NCI-H2196 treated with DMSO at 0.1 percent for 48 hours (cell line): Measurements from ENCODE around the gene A4GALT.

Experiments
- DNase-seq: peaks from one replicate; lab custom pipeline; 2025; ENCODE audit not compliant: unreplicated experiment; lab: John Stamatoyannopoulos, UW

The A4GALT gene

GRCh38 chr22:42707496-42707895 is 13.2 kb downstream of the A4GALT start:
- no peak for DNase-seq

- DNase-seq = peak; percentile 37
These were observed 15.8 kb downstream of the A4GALT start for GRCh38 chr22:42704896-42705295.

GRCh38 chr22:42702675-42703074 is 18.0 kb downstream of the A4GALT start:
- DNase-seq = no peak

DNA sequence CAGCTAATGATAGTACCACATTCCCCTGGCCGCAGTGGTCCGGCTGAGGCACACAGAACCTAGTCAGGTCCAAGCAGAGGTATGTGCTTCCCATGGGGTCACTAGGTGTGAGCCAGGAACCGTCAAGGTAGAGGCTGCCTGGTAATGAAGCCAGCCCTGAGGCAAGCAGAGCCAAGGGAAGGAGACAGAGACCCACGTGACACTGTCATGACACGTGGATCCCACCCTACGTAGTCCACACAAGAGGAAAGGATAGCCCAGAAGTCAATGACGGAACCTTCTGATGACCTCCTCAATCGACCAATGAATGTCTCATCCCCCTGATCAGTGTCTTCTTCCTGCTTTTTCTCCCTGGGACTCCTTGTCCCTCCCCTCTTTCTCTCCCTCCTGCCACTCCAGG is 19.0 kb downstream of the A4GALT start:
- no peak for DNase-seq

DNA sequence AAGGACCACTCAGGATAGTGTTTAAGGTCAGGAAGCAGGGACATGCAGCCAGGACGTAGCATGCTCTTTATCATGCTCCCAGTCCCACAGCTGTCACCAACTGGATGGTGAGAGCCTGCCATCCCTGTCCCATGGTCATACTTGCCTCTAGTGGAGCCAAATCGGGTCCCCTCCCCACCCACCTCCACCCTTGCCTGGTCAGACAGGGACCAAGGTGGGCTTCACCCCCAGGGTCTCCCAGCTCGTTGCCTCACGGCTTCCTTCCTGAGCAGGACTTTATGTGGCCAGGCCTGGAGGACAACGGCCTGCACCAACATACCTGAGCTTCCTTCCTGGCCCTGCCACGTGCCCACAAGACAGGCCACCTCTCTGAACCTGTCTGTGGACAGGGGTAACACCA is 19.8 kb downstream of the A4GALT start:
- no peak for DNase-seq

DNA sequence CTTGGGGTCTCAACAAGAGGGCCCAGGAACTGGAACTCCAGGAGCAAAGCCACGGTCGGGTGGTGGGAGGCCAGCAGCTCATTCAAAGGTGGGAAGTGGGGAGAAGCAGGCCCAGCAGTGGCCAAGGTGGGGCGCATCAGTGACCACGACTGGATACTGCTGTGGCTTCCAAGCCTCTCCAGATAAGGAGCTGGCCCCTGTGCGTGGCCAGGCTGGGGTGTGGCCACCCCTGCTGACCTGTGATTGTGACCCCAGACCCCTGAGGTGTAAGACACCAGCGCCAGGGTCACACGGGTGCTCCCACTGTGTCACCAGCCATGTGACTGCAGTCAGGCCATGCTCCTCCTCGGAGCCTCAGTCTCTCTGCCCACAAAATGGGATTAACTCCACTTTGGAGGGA is 20.3 kb downstream of the A4GALT start:
- no peak for DNase-seq

- no peak for DNase-seq
These were observed 20.7 kb downstream of the A4GALT start for GRCh38 chr22:42699976-42700352.

- DNase-seq = no peak
These were observed 21.2 kb downstream of the A4GALT start for GRCh38 chr22:42699281-42699975.

DNA sequence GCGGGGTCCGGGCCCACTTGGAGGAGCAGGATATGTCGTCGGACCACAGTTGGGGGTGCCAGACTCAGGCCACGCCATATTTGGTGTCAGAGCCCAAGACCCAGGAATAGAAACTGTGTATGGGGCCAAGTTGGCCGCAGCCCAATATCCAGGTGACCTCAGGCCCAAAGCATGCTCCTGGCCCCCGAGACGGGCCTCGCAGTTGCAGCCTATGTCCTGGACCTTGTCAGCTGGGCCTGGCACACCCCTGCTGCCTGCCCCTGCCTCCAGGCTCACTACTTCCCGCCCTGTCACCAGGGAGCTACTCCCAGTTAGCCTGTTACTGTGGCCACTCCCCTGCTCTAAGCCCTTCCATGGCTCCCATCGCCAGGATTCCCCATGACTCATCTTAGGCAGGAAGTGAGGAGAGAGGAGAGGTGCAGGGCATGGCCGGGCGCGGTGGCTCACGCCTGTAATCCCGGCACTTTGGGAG is 23.1 kb downstream of the A4GALT start:
- peak; percentile 29 for DNase-seq

DNA sequence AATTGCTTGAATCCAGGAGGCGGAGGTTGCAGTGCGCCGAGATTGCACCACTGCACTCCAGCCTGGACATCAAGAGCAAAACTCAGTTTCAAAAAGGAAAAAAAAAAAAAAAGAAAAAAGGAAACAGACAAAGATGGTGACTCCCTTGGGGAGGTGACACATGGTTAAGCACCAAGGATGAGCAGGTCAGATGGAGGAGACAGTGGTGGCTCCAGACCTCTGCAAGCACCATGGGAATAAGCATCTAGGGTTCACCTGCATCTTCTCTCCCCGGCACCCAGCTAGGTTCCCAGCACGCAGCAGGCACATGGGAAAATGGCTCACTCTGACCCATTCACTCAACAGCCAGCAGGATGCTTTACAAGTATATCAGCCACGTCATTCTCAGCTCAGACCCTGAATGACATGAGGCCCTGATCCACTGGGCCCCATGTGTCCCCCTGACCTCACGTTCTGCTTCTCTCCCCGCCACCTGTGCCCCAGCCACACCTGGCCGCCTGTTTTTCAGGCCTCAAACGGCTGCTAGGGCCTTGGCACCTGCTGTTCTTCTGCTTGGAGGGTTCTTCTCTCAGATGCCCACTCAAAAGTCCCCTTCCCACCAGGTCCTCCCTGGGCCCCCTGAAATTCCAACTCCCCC is 24.2 kb downstream of the A4GALT start:
- no peak for DNase-seq

DNA sequence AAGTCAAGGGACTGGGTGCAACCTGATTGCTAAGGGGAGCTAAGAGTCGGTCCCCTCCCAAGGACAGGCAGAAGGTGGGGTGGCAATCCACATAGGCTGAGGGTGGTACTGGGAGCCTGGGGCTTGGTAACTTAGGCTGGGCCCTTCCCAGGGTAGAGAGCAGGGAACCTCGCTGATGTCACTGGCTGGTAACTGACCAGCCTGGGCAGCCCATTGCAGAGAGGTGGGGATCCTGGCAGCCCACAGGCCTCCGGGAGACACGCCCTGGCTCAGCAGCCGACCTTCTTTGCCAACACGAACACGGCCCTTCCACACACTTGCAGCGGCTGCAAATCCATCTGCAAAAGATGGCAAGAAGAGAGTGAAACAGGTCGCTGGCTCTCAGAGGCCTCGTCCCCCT is 25.4 kb downstream of the A4GALT start:
- no peak for DNase-seq

GRCh38 chr22:42693763-42694683 is 26.6 kb downstream of the A4GALT start:
- DNase-seq = no peak

DNA sequence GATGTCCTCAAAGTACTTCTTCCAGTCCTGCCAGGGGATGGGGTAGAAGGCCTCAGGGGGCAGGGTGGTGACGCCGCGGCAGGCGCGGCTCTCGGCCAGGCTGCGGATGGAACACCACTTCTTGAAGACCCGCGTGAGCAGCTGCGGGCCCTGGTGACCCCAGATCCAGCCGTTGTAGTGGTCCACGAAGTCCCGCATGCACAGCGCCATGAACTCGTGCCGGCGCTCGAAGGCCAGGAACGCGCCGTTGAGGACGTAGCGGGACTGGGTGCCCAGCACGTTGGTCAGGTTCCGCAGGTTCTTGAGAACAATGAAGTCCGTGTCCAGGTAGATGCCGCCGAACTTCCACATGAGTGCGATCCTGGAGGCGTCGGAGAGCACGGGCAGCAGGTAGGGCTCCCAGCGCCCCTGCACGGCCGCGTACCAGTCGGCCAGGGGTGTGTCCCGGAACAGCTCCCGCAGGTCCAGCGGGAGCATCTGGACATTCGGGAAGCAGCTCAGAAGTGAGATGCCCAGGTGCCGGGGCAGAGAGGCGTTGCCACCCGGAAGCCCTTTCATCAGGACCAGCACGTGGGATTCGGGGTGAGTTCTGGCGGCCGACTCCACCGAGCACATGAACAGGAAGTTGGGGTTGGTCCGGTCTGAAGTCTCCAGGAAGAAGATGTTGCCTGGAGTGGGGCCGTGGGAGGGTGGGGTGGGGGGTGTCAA is 27.5 kb downstream of the A4GALT start:
- no peak for DNase-seq

DNA sequence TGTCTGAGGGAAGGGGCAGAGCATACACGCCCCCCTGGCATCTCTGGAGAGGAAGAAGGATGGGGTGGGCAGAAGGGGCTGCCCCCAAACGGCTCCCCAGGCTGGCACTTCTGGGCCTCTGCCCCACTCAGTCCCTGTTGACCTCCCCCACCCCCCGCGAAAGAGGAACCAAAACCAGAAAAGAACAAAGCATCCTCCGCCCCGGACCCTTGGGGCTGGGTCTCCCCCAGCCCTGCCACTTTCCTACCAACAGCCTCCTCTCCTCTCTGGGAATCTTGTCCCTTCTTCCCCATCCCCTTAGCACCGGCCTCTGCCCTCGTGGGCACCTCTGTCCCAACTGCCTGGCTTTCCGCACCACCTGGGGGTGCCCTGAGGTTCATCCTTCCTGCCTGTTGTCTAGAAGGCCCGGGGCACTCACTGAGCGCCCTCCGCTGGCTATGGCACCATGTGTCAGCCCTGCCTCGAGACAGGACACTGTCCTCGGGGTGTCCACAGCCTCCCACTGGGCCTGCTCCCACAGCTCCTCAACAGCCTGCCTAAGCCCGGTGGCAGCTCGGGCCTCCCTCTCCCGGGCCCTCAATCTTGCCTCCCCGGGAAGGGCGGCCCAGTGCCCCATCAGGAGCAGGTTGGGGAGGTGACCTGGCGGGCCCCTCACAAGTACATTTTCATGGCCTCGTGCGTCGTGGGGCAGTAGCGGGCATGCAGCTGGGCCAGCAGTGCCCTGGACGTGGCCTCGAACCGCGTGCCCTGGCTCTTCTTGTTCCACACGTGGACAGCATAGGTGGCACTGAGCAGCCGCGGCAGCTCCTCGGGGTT is 28.2 kb downstream of the A4GALT start:
- DNase-seq = no peak

GRCh38 chr22:42691440-42691839 is 29.2 kb downstream of the A4GALT start:
- DNase-seq = no peak

DNA sequence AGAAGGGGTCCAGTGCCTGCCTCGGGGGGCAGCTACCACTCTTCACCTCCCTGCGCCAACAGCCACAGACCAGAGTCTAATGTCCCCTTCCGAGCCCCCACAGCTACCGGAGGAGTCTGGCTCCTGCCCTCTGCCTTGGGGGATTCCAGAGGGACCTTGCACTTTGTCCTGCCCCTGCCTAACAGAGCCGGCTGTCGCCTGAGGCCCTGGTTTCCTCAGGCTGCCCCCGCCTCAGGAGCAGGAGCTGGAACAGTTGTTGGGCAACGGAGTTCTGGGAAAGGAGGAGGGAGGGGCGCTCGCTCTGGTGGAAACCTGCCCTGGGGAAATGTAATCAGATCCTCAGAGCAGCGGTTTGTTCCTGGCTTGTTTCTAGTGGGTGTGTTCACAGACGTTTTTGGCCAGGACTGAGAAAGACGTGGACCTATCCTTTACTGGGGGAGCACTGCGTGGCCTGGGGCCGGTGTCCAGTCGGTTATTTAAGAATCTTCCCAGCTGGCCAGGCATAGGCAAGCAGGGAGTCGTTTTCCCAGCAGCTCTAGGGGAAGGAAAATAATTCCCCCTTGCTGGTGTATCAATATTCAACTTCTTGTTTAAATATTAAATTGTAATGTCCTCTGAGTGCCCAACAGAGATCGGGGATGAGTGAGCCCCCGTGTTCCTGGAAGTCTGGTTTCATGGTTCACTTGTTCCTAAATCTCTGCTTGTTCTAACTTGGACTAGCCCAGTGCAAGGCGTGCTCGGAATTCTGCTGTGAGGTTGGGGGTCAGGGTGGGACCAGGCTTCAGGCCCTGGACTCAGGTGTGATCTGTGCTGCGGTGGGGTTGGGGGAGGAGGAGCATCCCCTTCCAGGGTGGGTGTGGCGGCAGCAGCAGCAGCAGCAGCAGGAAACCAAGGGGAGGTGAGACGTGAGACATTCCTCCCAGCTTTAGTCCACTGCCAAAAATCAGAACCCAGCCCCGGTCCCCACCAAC is 32.1 kb downstream of the A4GALT start:
- DNase-seq = peak; percentile 76

GRCh38 chr22:42686756-42687491 is 33.7 kb downstream of the A4GALT start:
- DNase-seq = no peak

GRCh38 chr22:42685941-42686653 is 34.6 kb downstream of the A4GALT start:
- DNase-seq = no peak
